Measurements from ENCODE around the gene BAMBI. TPM values are rescaled to one million over a fixed set of nuclear protein-coding genes. Genes with fewer than 3 reads are reported as not detected.

The BAMBI gene
- total and polyA plus RNA-seq, 2 of the 8 experiments (the other 6 are each of a cell fraction or from before 2014, with no cell fraction given) = 5.6 to 26.4 TPM

- no peak overlapping the region for H3K4me3 ChIP-seq (ENCODE audit: extremely low read depth in 1 of 4, insufficient read depth in 2 of 4, low read depth in 3 of 4, low read length in 4 of 4)
- H2BK5ac ChIP-seq (ENCODE audit: low read depth, low read length) = no peak overlapping the region
- no peaks in the 10 kb centered on the region for H3K36me3 ChIP-seq (ENCODE audit: control insufficient read depth in 2 of 4, insufficient read depth in 4 of 4, low read length in 3 of 4)
- DNase-seq (ENCODE audit: low read depth in 1 of 2, low spot score in 2 of 2) = peak in 1 of 2 experiments; percentile 73
- H3K79me1 ChIP-seq (ENCODE audit: low read depth, low read length) = no peaks in the 10 kb centered on the region
- no peaks in the 10 kb centered on the region; a peak in 1 of 7 replicates for H3K4me1 ChIP-seq (replicated peaks in 1 of 4; ENCODE audit: control insufficient read depth in 3 of 4, insufficient read depth in 4 of 4, low read length in 3 of 4)
- no peak overlapping the region for H3K14ac ChIP-seq (ENCODE audit: insufficient read length)
- H2BK20ac ChIP-seq (ENCODE audit: low read length) = no peak overlapping the region
- ChIA-PET POLR2A (ENCODE audit: partially characterized antibody) (no interaction called here), CTCF (ENCODE audit: partially characterized antibody) (interaction anchor here (0.6 to 6.6 kb wide), 53 partner anchors 8 to 766 kb away, joined by 3 to 73 read pairs (median 4); no protein-coding TSS in a partner anchor)
- H3K27me3 ChIP-seq (replicated peaks in 1 of 4; ENCODE audit: control insufficient read depth in 3 of 4, extremely low read depth in 1 of 4, insufficient read depth in 3 of 4, low read length in 3 of 4) = peaks cover 0 to 17% (median 10%) of the 10 kb centered on the region in 4 experiments; a peak in 5 of 7 replicates
- no peak overlapping the region for H2AK5ac ChIP-seq (ENCODE audit: low read depth, low read length)
- H3K9me3 ChIP-seq (ENCODE audit: insufficient read depth in 2 of 2, low read depth in 1 of 2, low read length in 1 of 2) = no peaks in the 10 kb centered on the region
- FAIRE-seq = peak; percentile 87
- no peak overlapping the region for H2BK120ac ChIP-seq (replicated peaks; ENCODE audit: low read depth, low read length)
- H4K5ac ChIP-seq (ENCODE audit: insufficient read length, low read depth, low read length) = no peak overlapping the region
- WGBS, 2 experiments (ENCODE audit: extremely low coverage in 1 of 2, insufficient coverage in 1 of 2, insufficient read length in 1 of 2, insufficient replicate concordance in 2 of 2, low coverage in 1 of 2, low lambda C conversion rate in 2 of 2, missing lambda C conversion rate in 1 of 2) = 23% methylated on average over 9 of the region's 9 CpGs; no CpG with 5 or more reads in 1 of the 2 experiments
- H3K27ac ChIP-seq (ENCODE audit: low read depth, low read length) = no peak overlapping the region
- H3K23ac ChIP-seq (ENCODE audit: insufficient read length) = no peak overlapping the region
- no peak overlapping the region for H2BK15ac ChIP-seq (ENCODE audit: low read length)
- no peak overlapping the region for H3K4ac ChIP-seq (replicated peaks; ENCODE audit: insufficient read length, low read depth, low read length)
- H3K4me2 ChIP-seq (ENCODE audit: insufficient read depth in 1 of 2, low read depth in 2 of 2, low read length in 2 of 2) = no peak overlapping the region
- peaks cover 4% of the 10 kb centered on the region; the same call in 1 of the 2 replicates for H3K23me2 ChIP-seq (ENCODE audit: low read depth, low read length)
- H3K9ac ChIP-seq (replicated peaks in 1 of 4; ENCODE audit: extremely low read depth in 1 of 4, low read depth in 3 of 4, low read length in 3 of 4) = no peak overlapping the region
- no peak overlapping the region for H3K18ac ChIP-seq (ENCODE audit: extremely low read depth, low read length)
- no peak overlapping the region for H2AFZ ChIP-seq (ENCODE audit: low read length)
- no peak overlapping the region for H2BK12ac ChIP-seq (ENCODE audit: low read depth, low read length)
- H4K20me1 ChIP-seq (replicated peaks in 1 of 2; ENCODE audit: control insufficient read depth in 1 of 2, insufficient read depth in 2 of 2, low read length in 2 of 2) = no peaks in the 10 kb centered on the region
- no peak overlapping the region for H4K8ac ChIP-seq (ENCODE audit: extremely low read depth, insufficient read depth, low read length)
- no peak overlapping the region for H4K91ac ChIP-seq (replicated peaks; ENCODE audit: insufficient read length, low read length)
- H3K79me2 ChIP-seq (ENCODE audit: control insufficient read depth in 1 of 2, insufficient read depth in 2 of 2, low read length in 2 of 2) = no peaks in the 10 kb centered on the region
- H3K56ac ChIP-seq (replicated peaks; ENCODE audit: insufficient read length, low read depth, low read length) = no peak overlapping the region
- TF ChIP-seq ASH2L (IDR thresholded peaks at IDR 0.05; ENCODE audit: low read length) (no peak), RAD21 (IDR thresholded peaks at IDR 0.05 in 1 of 2, conservative IDR thresholded peaks at IDR 0.05 in 1 of 2; ENCODE audit: low read depth in 2 of 2, low read length in 2 of 2) (peak; percentile 99 to 100), ZNF274 (IDR thresholded peaks at IDR 0.05; ENCODE audit: borderline replicate concordance, extremely low read depth, low read length) (no peak), HDAC6 (IDR thresholded peaks at IDR 0.05; ENCODE audit: low read depth, low read length) (no peak), KDM4A (IDR thresholded peaks at IDR 0.05; ENCODE audit: low read depth, low read length, severe bottlenecking) (no peak), YY1 (IDR thresholded peaks at IDR 0.05; ENCODE audit: low read depth, low read length) (peak; percentile 54; the same call in 1 of the 2 replicates), KDM5A (IDR thresholded peaks at IDR 0.05; ENCODE audit: low read length) (no peak), CTCF (IDR thresholded peaks at IDR 0.05; ENCODE audit: control extremely low read depth in 1 of 3, insufficient read depth in 1 of 3, low read depth in 1 of 3, low read length in 3 of 3) (peak; percentile 87 to 93 (median 89)), TEAD4 (IDR thresholded peaks at IDR 0.05; ENCODE audit: low read depth, low read length) (no peak)
Observed at GRCh38 chr10:28663576-28664368, 13.5 kb upstream of the BAMBI start.

All from H1 (cell line).